Activated CD8-positive, alpha-beta memory T cell treated with anti-CD3 and anti-CD28 coated beads, Interleukin-2, amount 50 U/mL, for 4 hours (primary cell): ENCODE results near the gene HRK.
"Not testable (repeated sequence)": the region's sequence is repeated elsewhere in the genome, so short reads cannot be mapped to it uniquely, and the experiment has no call there.

Source experiments
- DNase-seq: peaks from one replicate; pipeline ENCODE4 v3.0.0-alpha.2; 2020

HRK gene

GRCh38 chr12:116818341-116818856, 62.8 kb downstream of the HRK start:
- peak; percentile 17 for DNase-seq

GRCh38 chr12:116814766-116815165, 66.5 kb downstream of the HRK start:
- DNase-seq = not testable (repeated sequence)

GRCh38 chr12:116813271-116814041, 67.8 kb downstream of the HRK start:
- DNase-seq = no peak

- DNase-seq = no peak
Measured at GRCh38 chr12:116812238-116812637, 69.0 kb downstream of the HRK start.

- no peak for DNase-seq
Measured at GRCh38 chr12:116808113-116809105, 72.8 kb downstream of the HRK start.

GRCh38 chr12:116807546-116807945, 73.7 kb downstream of the HRK start:
- no peak for DNase-seq

GRCh38 chr12:116806845-116807440, 74.3 kb downstream of the HRK start:
- no peak for DNase-seq
